Mammary epithelial cell (primary cell): Measurements from ENCODE around the gene SFT2D1.

Experiments used
- CTCF ChIP-seq, 2 donors: IDR thresholded peaks in 1 of 2; conservative IDR thresholded peaks in 1 of 2; 2 replicates each; pipeline ENCODE4 v1.5.1; 2011 to 2012; ENCODE audit warnings: inconsistent platforms in 2 of 2, low read length in 2 of 2, mild to moderate bottlenecking in 2 of 2, control low read depth in 1 of 2, low read depth in 1 of 2; ENCODE audit not compliant: insufficient read depth in 1 of 2; ENCODE audit errors: extremely low read depth in 1 of 2
- EZH2 ChIP-seq: IDR thresholded peaks from 2 replicates; pipeline ENCODE4 v1.6.1; 2012; ENCODE audit warnings: low read length, inconsistent platforms, borderline replicate concordance

GRCh38 chr6:166318227-166318626, 24.1 kb downstream of the SFT2D1 start:
- no peak for TF ChIP-seq CTCF (conservative IDR thresholded peaks at IDR 0.05 in 1 of 2, IDR thresholded peaks at IDR 0.05 in 1 of 2; ENCODE audit: extremely low read depth in 1 of 2, insufficient read depth in 1 of 2, low read depth in 1 of 2, low read length in 2 of 2)
- no peak for TF ChIP-seq EZH2
